ENCODE results near the gene COQ8B. TPM values are rescaled to one million over a fixed set of nuclear protein-coding genes. Genes with fewer than 3 reads are reported as not detected.

COQ8B gene
- polyA plus RNA-seq, 1 donor (not counting 4 experiments of a cell fraction or from before 2014, with no cell fraction given) = 11.0 TPM

GRCh38 chr19:40684280-40684679 is 32.4 kb downstream of the COQ8B start:
- DNase-seq (ENCODE audit: low read depth, low spot score) (no peak), FAIRE-seq (no peak)
- Histone ChIP-seq H3K36me3 (ENCODE audit: control insufficient read depth in 2 of 2, extremely low read depth in 1 of 2, insufficient read depth in 2 of 2, low read length in 2 of 2) (peaks cover 9 to 24% of the 10 kb centered on the region in 2 experiments), H3K4me1 (ENCODE audit: control insufficient read depth, extremely low read depth, insufficient read depth, low read length) (peaks cover 22% of the 10 kb centered on the region), H3K79me2 (ENCODE audit: control insufficient read depth, insufficient read depth, low read length) (peaks cover 8% of the 10 kb centered on the region), H2AFZ (ENCODE audit: control insufficient read depth, low read length) (no peak overlapping the region), H3K4me3 (ENCODE audit: control insufficient read depth in 2 of 3, extremely low read depth in 1 of 3, insufficient read depth in 2 of 3, low read depth in 1 of 3, low read length in 3 of 3) (no peak overlapping the region), H3K4me2 (ENCODE audit: control insufficient read depth, extremely low read depth, insufficient read depth, low read depth, low read length) (no peak overlapping the region), H3K9me3 (ENCODE audit: control insufficient read depth, low read depth, low read length) (no peaks in the 10 kb centered on the region), H4K20me1 (ENCODE audit: control insufficient read depth, extremely low read depth, insufficient read depth, low read length) (peaks cover 2% of the 10 kb centered on the region), H3K27ac (ENCODE audit: control insufficient read depth, insufficient read depth, low read length) (no peak overlapping the region), H3K9me1 (ENCODE audit: control insufficient read depth, extremely low read depth, insufficient read depth, low read length) (no peaks in the 10 kb centered on the region), H3K27me3 (ENCODE audit: control insufficient read depth, extremely low read depth, insufficient read depth, low read length) (no peaks in the 10 kb centered on the region), H3K9ac (ENCODE audit: control insufficient read depth, extremely low read depth, insufficient read depth, low read length) (no peak overlapping the region)
- dilution Hi-C loops (cut with MboI; ENCODE audit: extremely low pct_ligation_motif_present, low sequenced_read_pairs) = no loop called here
- TF ChIP-seq EZH2 (IDR thresholded peaks at IDR 0.05; ENCODE audit: low read length) = no peak
- TF ChIP-seq, protein P1, sequence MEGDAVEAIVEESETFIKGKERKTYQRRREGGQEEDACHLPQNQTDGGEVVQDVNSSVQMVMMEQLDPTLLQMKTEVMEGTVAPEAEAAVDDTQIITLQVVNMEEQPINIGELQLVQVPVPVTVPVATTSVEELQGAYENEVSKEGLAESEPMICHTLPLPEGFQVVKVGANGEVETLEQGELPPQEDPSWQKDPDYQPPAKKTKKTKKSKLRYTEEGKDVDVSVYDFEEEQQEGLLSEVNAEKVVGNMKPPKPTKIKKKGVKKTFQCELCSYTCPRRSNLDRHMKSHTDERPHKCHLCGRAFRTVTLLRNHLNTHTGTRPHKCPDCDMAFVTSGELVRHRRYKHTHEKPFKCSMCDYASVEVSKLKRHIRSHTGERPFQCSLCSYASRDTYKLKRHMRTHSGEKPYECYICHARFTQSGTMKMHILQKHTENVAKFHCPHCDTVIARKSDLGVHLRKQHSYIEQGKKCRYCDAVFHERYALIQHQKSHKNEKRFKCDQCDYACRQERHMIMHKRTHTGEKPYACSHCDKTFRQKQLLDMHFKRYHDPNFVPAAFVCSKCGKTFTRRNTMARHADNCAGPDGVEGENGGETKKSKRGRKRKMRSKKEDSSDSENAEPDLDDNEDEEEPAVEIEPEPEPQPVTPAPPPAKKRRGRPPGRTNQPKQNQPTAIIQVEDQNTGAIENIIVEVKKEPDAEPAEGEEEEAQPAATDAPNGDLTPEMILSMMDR (optimal IDR thresholded peaks at IDR 0.05 in 1 of 3, IDR thresholded peaks at IDR 0.05 in 1 of 3, conservative IDR thresholded peaks at IDR 0.05 in 1 of 3; ENCODE audit: extremely low read depth in 1 of 3, insufficient read depth in 2 of 3, low read length in 3 of 3) = no peak

GRCh38 chr19:40683437-40683836 is 33.2 kb downstream of the COQ8B start:
- no peak overlapping the region for H3K9ac ChIP-seq (ENCODE audit: control insufficient read depth, extremely low read depth, insufficient read depth, low read length)
- no peak for FAIRE-seq

More at GRCh38 chr19:40683437-40683836, 33.2 kb downstream of the COQ8B start:
- Histone ChIP-seq H4K20me1 (ENCODE audit: control insufficient read depth, extremely low read depth, insufficient read depth, low read length) (no peaks in the 10 kb centered on the region), H2AFZ (ENCODE audit: control insufficient read depth, low read length) (no peak overlapping the region), H3K36me3 (ENCODE audit: control insufficient read depth in 2 of 2, extremely low read depth in 1 of 2, insufficient read depth in 2 of 2, low read length in 2 of 2) (peaks cover 11 to 24% of the 10 kb centered on the region in 2 experiments), H3K9me1 (ENCODE audit: control insufficient read depth, extremely low read depth, insufficient read depth, low read length) (no peaks in the 10 kb centered on the region), H3K27ac (ENCODE audit: control insufficient read depth, insufficient read depth, low read length) (no peak overlapping the region), H3K9me3 (ENCODE audit: control insufficient read depth, low read depth, low read length) (no peaks in the 10 kb centered on the region), H3K79me2 (ENCODE audit: control insufficient read depth, insufficient read depth, low read length) (peaks cover 3% of the 10 kb centered on the region), H3K27me3 (ENCODE audit: control insufficient read depth, extremely low read depth, insufficient read depth, low read length) (no peaks in the 10 kb centered on the region), H3K4me3 (ENCODE audit: control insufficient read depth in 2 of 3, extremely low read depth in 1 of 3, insufficient read depth in 2 of 3, low read depth in 1 of 3, low read length in 3 of 3) (no peak overlapping the region), H3K4me2 (ENCODE audit: control insufficient read depth, extremely low read depth, insufficient read depth, low read depth, low read length) (no peak overlapping the region), H3K4me1 (ENCODE audit: control insufficient read depth, extremely low read depth, insufficient read depth, low read length) (peaks cover 14% of the 10 kb centered on the region)
- TF ChIP-seq, protein P1 (optimal IDR thresholded peaks at IDR 0.05 in 1 of 3, IDR thresholded peaks at IDR 0.05 in 1 of 3, conservative IDR thresholded peaks at IDR 0.05 in 1 of 3; ENCODE audit: extremely low read depth in 1 of 3, insufficient read depth in 2 of 3, low read length in 3 of 3) = no peak
- TF ChIP-seq EZH2 (IDR thresholded peaks at IDR 0.05; ENCODE audit: low read length) = no peak
- dilution Hi-C loops (cut with MboI; ENCODE audit: extremely low pct_ligation_motif_present, low sequenced_read_pairs) = no loop called here
- DNase-seq (ENCODE audit: low read depth, low spot score) = no peak

Data from keratinocyte (primary cell).